Vagina (tissue), 2 donors: ENCODE results near the gene PBXIP1.
A peak's percentile ranks its signal among the peaks of the same experiment; 100 is the strongest.

Experiments used
- POLR2AphosphoS5 ChIP-seq, 2 donors: sonication (generic); formaldehyde crosslinking; IDR thresholded peaks; one replicate each; pipeline ENCODE4 v1.9.0; 2017; ENCODE audit warnings: antibody characterized with exemption in 2 of 2, mild to moderate bottlenecking in 2 of 2, low read depth in 1 of 2; ENCODE audit not compliant: insufficient read depth in 1 of 2
- TF ChIP-seq, protein P1 (sequence below), 3 experiments: fragments of 450-650 bp in 2 of 3; fragments of 200-600 bp in 1 of 3; sonication (generic) in 1 of 3; IDR thresholded peaks; one replicate each; pipeline ENCODE4 v1.5.1; 2017 to 2019; ENCODE audit warnings: antibody characterized with exemption in 3 of 3, mild to moderate bottlenecking in 2 of 3, moderate library complexity in 2 of 3

DNA sequence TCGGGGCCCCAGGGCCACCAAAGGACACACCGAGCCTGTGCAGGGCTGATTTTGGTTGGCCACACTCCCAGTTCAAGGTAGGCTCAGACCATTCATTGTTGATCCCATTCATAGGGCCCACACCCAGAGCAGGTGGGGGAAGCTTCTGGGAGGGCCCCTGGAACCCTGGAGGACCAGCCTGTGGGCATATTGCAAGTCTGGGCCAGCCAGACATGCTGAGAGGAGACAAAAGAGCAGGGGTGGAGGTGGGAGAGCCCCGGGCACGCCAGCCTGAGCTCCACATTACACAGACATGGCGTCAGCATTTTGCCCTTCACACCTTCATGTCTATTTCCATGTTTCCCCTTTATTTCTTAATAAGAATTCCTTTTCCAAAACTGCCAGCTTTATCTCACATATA lies 45.0 kb downstream of the PBXIP1 start:
- TF ChIP-seq, protein P1, sequence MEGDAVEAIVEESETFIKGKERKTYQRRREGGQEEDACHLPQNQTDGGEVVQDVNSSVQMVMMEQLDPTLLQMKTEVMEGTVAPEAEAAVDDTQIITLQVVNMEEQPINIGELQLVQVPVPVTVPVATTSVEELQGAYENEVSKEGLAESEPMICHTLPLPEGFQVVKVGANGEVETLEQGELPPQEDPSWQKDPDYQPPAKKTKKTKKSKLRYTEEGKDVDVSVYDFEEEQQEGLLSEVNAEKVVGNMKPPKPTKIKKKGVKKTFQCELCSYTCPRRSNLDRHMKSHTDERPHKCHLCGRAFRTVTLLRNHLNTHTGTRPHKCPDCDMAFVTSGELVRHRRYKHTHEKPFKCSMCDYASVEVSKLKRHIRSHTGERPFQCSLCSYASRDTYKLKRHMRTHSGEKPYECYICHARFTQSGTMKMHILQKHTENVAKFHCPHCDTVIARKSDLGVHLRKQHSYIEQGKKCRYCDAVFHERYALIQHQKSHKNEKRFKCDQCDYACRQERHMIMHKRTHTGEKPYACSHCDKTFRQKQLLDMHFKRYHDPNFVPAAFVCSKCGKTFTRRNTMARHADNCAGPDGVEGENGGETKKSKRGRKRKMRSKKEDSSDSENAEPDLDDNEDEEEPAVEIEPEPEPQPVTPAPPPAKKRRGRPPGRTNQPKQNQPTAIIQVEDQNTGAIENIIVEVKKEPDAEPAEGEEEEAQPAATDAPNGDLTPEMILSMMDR (IDR thresholded peaks at IDR 0.05) = no peak
- peak in 1 of 2 donors; percentile 14 for TF ChIP-seq POLR2AphosphoS5 (IDR thresholded peaks at IDR 0.05; ENCODE audit: insufficient read depth in 1 of 2, low read depth in 1 of 2)
